WTC11 (cell line): ENCODE results near the gene RUNX1. TPM values are rescaled to one million over a fixed set of nuclear protein-coding genes. Genes with fewer than 3 reads are reported as not detected.

Source experiments
- ATAC-seq: fragments of 200-7000 bp; cut with Tn5 transposase; 2 replicates; pipeline ENCODE4 v1.10.0; 2021; ENCODE audit warnings: mild to moderate bottlenecking, moderate library complexity
- CTCF ChIA-PET: fragments of 300-600 bp; sonication (Branson Sonifier 250); formaldehyde crosslinking; loops from one replicate; lab custom pipeline; 2021; ENCODE audit warnings: antibody characterized with exemption; lab: Charles Lee
- POLR2A ChIA-PET: fragments of 350-600 bp; sonication (Branson Sonifier 250); formaldehyde crosslinking; loops from one replicate; lab custom pipeline; 2021; ENCODE audit warnings: antibody characterized with exemption; lab: Charles Lee
- DNase-seq: peaks from one replicate; pipeline ENCODE4 v3.0.0; 2021; ENCODE audit warnings: low spot score
- H3K27ac Mint-ChIP-seq: 2 replicates; pipeline ENCODE4 v1.8.0; 2021; ENCODE audit warnings: mixed read lengths
- H3K27me3 Mint-ChIP-seq: 2 replicates; pipeline ENCODE4 v1.8.0; 2021; ENCODE audit warnings: low read depth, mild to moderate bottlenecking, moderate library complexity, mixed read lengths
- H3K36me3 Mint-ChIP-seq: 2 replicates; pipeline ENCODE4 v1.8.0; 2021; ENCODE audit warnings: mixed read lengths
- H3K4me1 Mint-ChIP-seq: 2 replicates; pipeline ENCODE4 v1.8.0; 2022; ENCODE audit warnings: mixed read lengths
- H3K4me3 Mint-ChIP-seq: 2 replicates; pipeline ENCODE4 v1.8.0; 2021; ENCODE audit warnings: mild to moderate bottlenecking, moderate library complexity, mixed read lengths
- H3K9me3 Mint-ChIP-seq: 2 replicates; pipeline ENCODE4 v1.8.0; 2021; ENCODE audit warnings: mixed read lengths
- CBFB ChIP-seq: sonication (generic); formaldehyde crosslinking; IDR thresholded peaks from 2 replicates; pipeline ENCODE4 v1.8.1; 2022; ENCODE audit warnings: mild to moderate bottlenecking, low read depth, missing genetic modification reagents
- CREB1 ChIP-seq: sonication (generic); formaldehyde crosslinking; IDR thresholded peaks from 2 replicates; pipeline ENCODE4 v1.8.0; 2023; ENCODE audit warnings: mild to moderate bottlenecking, missing genetic modification reagents
- EMX1 ChIP-seq: fragments of 250-450 bp; sonication (Bioruptor Pico); IDR thresholded peaks from 2 replicates; pipeline ENCODE4 v1.8.0; 2021; ENCODE audit warnings: mild to moderate bottlenecking
- ESRRA ChIP-seq: sonication (generic); formaldehyde crosslinking; IDR thresholded peaks from 2 replicates; pipeline ENCODE4 v1.8.1; 2022; ENCODE audit warnings: mild to moderate bottlenecking, missing genetic modification reagents, borderline replicate concordance
- GABPB1 ChIP-seq: sonication (generic); formaldehyde crosslinking; IDR thresholded peaks from 2 replicates; pipeline ENCODE4 v1.8.1; 2023; ENCODE audit warnings: mild to moderate bottlenecking, missing genetic modification reagents
- HMGA2 ChIP-seq: fragments of 250-450 bp; sonication (Bioruptor Pico); IDR thresholded peaks from 2 replicates; pipeline ENCODE4 v1.4.0; 2021; ENCODE audit warnings: mild to moderate bottlenecking, moderate library complexity
- JUN ChIP-seq: sonication (generic); formaldehyde crosslinking; IDR thresholded peaks from 2 replicates; pipeline ENCODE4 v1.8.0; 2023; ENCODE audit warnings: mild to moderate bottlenecking, missing genetic modification reagents
- MXD4 ChIP-seq: fragments of 250-450 bp; sonication (Bioruptor Pico); IDR thresholded peaks from 2 replicates; pipeline ENCODE4 v1.8.0; 2021; ENCODE audit warnings: mild to moderate bottlenecking, moderate library complexity, borderline replicate concordance
- NFATC4 ChIP-seq: fragments of 250-450 bp; sonication (Bioruptor Pico); IDR thresholded peaks from 2 replicates; pipeline ENCODE4 v1.9.0; 2021; ENCODE audit warnings: mild to moderate bottlenecking
- NFE2L1 ChIP-seq: sonication (generic); formaldehyde crosslinking; IDR thresholded peaks from 2 replicates; pipeline ENCODE4 v1.8.1; 2023; ENCODE audit warnings: missing genetic modification reagents
- NR1H2 ChIP-seq: sonication (generic); formaldehyde crosslinking; IDR thresholded peaks from 2 replicates; pipeline ENCODE4 v1.9.0; 2021; ENCODE audit warnings: mild to moderate bottlenecking, moderate library complexity, missing genetic modification reagents
- RELA ChIP-seq: sonication (generic); formaldehyde crosslinking; IDR thresholded peaks from 2 replicates; pipeline ENCODE4 v1.8.1; 2022; ENCODE audit warnings: missing genetic modification reagents, mild to moderate bottlenecking, borderline replicate concordance
- SMAD3 ChIP-seq: sonication (generic); formaldehyde crosslinking; IDR thresholded peaks from 2 replicates; pipeline ENCODE4 v1.8.0; 2022; ENCODE audit warnings: missing genetic modification reagents, mild to moderate bottlenecking, borderline replicate concordance
- SOX15 ChIP-seq: fragments of 250-450 bp; sonication (Bioruptor Pico); IDR thresholded peaks from 2 replicates; pipeline ENCODE4 v1.9.0; 2021; ENCODE audit warnings: mild to moderate bottlenecking
- SP1 ChIP-seq: sonication (generic); formaldehyde crosslinking; conservative IDR thresholded peaks from 2 replicates; pipeline ENCODE4 v1.8.1; 2022; ENCODE audit warnings: missing genetic modification reagents
- TCF7 ChIP-seq: sonication (generic); formaldehyde crosslinking; IDR thresholded peaks from 2 replicates; pipeline ENCODE4 v1.8.0; 2022; ENCODE audit warnings: mild to moderate bottlenecking, low read depth, missing genetic modification reagents, moderate library complexity
- TEAD4 ChIP-seq: sonication (generic); formaldehyde crosslinking; IDR thresholded peaks from 2 replicates; pipeline ENCODE4 v1.8.0; 2022; ENCODE audit warnings: mild to moderate bottlenecking, missing genetic modification reagents
- ZNF219 ChIP-seq: sonication (generic); formaldehyde crosslinking; IDR thresholded peaks from 2 replicates; pipeline ENCODE4 v1.8.0; 2023; ENCODE audit warnings: missing genetic modification reagents, mild to moderate bottlenecking, borderline replicate concordance
- ZNF396 ChIP-seq: fragments of 250-450 bp; sonication (Bioruptor Pico); IDR thresholded peaks from 2 replicates; pipeline ENCODE4 v1.8.0; 2021; ENCODE audit warnings: mild to moderate bottlenecking, moderate library complexity, borderline replicate concordance
- ZNF416 ChIP-seq: fragments of 250-450 bp; sonication (Bioruptor Pico); IDR thresholded peaks from 2 replicates; pipeline ENCODE4 v1.9.0; 2021; ENCODE audit warnings: mild to moderate bottlenecking, inconsistent platforms
- ZNF532 ChIP-seq: fragments of 250-450 bp; sonication (Bioruptor Pico); IDR thresholded peaks from 2 replicates; pipeline ENCODE4 v1.9.0; 2021; ENCODE audit warnings: mild to moderate bottlenecking, borderline replicate concordance
- total RNA-seq: library from RNA; stranded (reverse); gene quantifications from 3 replicates; pipeline ENCODE4 v1.2.3, GENCODE V29; 2021
- TF ChIP-seq, protein P1 (sequence below): fragments of 250-450 bp; sonication (Bioruptor Pico); conservative IDR thresholded peaks from 2 replicates; pipeline ENCODE4 v1.9.0; 2021; ENCODE audit warnings: mild to moderate bottlenecking
- TF ChIP-seq, protein P2 (sequence below): fragments of 250-450 bp; sonication (Bioruptor Pico); IDR thresholded peaks from 2 replicates; pipeline ENCODE4 v1.8.0; 2021; ENCODE audit warnings: mild to moderate bottlenecking
- TF ChIP-seq, protein P3 (sequence below): sonication (generic); formaldehyde crosslinking; IDR thresholded peaks from 2 replicates; pipeline ENCODE4 v1.8.1; 2023; ENCODE audit warnings: mild to moderate bottlenecking, missing genetic modification reagents, moderate library complexity

RUNX1 gene
- total RNA-seq, 1 experiment from 2014 or later, result 2.2 TPM

GRCh38 chr21:34830386-34831170 is 218.5 kb downstream of the RUNX1 start (continued):
- TF ChIP-seq, protein P1, sequence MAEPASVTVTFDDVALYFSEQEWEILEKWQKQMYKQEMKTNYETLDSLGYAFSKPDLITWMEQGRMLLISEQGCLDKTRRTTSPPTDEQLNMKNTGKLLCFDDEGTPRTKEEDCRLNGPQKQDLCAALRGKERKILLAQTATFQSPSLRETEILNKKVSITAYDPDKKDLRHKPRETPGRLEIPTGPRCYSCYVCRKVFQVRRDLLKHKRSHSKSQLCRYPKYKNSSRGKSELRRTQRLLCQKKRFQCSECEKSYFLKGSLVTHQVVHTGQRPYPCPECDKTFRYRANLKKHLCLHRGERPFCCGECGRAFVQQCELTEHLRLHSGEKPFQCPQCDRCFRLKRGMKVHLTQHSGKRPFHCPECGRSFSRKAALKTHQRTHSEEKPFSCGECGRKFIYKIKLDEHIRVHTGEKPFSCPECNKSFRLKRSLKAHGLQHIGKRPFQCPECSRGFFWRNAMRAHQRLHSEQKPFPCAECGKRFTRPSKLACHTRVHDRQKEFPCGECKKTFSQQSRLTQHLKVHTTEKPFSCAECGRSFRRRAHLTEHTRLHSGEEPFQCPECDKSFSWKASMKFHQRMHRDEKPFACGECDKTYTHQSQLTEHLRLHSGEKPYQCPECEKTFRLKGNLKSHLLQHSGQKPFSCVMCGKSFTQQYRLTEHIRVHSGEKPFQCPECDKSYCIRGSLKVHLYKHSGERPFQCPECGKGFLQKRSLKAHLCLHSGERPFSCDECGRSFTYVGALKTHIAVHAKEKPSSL (CRISPR knock-in tag), result no peak
- TF ChIP-seq, protein P2, sequence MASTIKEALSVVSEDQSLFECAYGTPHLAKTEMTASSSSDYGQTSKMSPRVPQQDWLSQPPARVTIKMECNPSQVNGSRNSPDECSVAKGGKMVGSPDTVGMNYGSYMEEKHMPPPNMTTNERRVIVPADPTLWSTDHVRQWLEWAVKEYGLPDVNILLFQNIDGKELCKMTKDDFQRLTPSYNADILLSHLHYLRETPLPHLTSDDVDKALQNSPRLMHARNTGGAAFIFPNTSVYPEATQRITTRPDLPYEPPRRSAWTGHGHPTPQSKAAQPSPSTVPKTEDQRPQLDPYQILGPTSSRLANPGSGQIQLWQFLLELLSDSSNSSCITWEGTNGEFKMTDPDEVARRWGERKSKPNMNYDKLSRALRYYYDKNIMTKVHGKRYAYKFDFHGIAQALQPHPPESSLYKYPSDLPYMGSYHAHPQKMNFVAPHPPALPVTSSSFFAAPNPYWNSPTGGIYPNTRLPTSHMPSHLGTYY (CRISPR knock-in tag), result no peak
- TF ChIP-seq, protein P3, sequence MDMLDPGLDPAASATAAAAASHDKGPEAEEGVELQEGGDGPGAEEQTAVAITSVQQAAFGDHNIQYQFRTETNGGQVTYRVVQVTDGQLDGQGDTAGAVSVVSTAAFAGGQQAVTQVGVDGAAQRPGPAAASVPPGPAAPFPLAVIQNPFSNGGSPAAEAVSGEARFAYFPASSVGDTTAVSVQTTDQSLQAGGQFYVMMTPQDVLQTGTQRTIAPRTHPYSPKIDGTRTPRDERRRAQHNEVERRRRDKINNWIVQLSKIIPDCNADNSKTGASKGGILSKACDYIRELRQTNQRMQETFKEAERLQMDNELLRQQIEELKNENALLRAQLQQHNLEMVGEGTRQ, result no peak
- no peak for TF ChIP-seq ZNF532
- no peak for TF ChIP-seq EMX1 (CRISPR knock-in tag)
- no peak for TF ChIP-seq CREB1 (CRISPR knock-in tag)
- no peak for TF ChIP-seq HMGA2 (CRISPR knock-in tag)
- TF ChIP-seq ZNF416, result no peak

- ATAC-seq (no peak), DNase-seq (no peak)
- CTCF ChIA-PET, result no interaction called here
- Mint-ChIP-seq H3K9me3 (peaks cover 32% of the 10 kb centered on the region), H3K27me3 (no peaks in the 10 kb centered on the region), H3K4me3 (no peak overlapping the region), H3K36me3 (peaks cover 17% of the 10 kb centered on the region), H3K27ac (no peak overlapping the region), H3K4me1 (peaks cover 15% of the 10 kb centered on the region)
- POLR2A ChIA-PET, result no interaction called here
- no peak for TF ChIP-seq NR1H2 (CRISPR knock-in tag)
- TF ChIP-seq GABPB1 (CRISPR knock-in tag), result no peak
- TF ChIP-seq TCF7, result no peak
- no peak for TF ChIP-seq SOX15 (CRISPR knock-in tag)
- TF ChIP-seq SMAD3 (CRISPR knock-in tag), result no peak
- TF ChIP-seq SP1, result no peak
- no peak for TF ChIP-seq ZNF396 (CRISPR knock-in tag)
- TF ChIP-seq MXD4 (CRISPR knock-in tag), result no peak
- TF ChIP-seq ESRRA (CRISPR knock-in tag), result no peak
- TF ChIP-seq NFE2L1 (CRISPR knock-in tag), result no peak
- TF ChIP-seq ZNF219, result no peak
- no peak for TF ChIP-seq CBFB (CRISPR knock-in tag)
- TF ChIP-seq JUN (CRISPR knock-in tag), result no peak
- no peak for TF ChIP-seq RELA
- TF ChIP-seq TEAD4 (CRISPR knock-in tag), result no peak
- TF ChIP-seq NFATC4 (CRISPR knock-in tag), result no peak
Measured at GRCh38 chr21:34827445-34828235, 221.5 kb downstream of the RUNX1 start.
